CD4-positive, alpha-beta T cell treated with Interleukin-4 for 1 hour (primary cell): ENCODE data around the gene ENTPD2.
"Not testable (repeated sequence)": the region's sequence is repeated elsewhere in the genome, so short reads cannot be mapped to it uniquely, and the experiment has no call there.

Experiments
- DNase-seq, 2 donors: peaks; one replicate each; pipeline ENCODE4 v3.0.0-alpha.2; 2020 to 2022

The ENTPD2 gene

DNA sequence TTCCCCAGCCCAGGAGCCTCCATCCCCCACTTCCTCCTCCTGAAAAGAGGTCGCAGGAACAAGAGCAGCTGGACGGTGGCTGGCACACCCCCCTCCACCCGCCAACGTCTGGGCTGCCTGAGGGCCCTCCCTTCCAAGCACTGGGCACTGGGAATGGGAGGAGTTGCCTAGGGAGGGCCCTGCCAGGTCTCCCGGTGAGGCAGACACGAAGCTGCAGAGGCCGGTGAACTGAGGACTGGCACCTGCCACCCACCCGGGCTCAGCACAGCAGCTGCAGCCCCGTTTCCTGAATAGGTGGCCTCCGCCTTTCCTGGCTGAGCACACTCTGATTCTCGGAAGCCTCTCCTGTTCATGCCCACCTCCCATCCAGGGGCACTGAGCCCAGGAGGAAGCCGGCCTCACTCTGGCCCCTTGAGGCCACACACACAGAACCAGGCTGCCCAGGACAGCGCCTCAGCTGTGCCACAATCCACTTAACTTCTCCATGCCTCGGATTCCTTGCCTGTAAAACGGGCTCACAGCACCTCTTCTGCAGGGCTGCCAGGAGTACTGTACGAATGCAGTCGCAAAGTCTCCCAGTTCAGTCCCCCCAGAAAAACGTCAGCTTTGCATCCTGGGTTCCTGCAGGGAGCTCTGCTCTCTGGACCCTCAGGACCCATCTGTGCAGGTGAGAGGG lies 9.2 kb downstream of the ENTPD2 start:
- DNase-seq: no peak

DNA sequence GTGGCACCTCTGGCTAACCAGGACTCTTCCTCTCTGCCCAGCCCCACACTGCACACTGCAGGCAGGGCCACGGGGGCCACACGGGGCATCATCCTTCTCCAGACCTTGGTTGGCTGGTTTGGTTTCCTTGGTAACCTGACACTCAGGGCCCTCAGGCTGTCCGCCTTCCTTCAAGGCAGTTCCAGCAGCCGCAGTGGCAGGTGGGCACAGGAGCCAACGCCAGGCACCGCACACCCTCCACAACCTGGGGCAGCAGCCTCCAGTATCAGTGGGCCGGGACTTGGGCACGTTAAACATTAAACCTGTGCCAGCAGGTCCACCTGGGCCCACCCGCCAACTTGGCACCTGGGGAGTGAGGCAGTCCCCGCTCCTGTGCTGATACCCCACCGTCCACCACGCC lies 9.8 kb downstream of the ENTPD2 start:
- DNase-seq: no peak

DNA sequence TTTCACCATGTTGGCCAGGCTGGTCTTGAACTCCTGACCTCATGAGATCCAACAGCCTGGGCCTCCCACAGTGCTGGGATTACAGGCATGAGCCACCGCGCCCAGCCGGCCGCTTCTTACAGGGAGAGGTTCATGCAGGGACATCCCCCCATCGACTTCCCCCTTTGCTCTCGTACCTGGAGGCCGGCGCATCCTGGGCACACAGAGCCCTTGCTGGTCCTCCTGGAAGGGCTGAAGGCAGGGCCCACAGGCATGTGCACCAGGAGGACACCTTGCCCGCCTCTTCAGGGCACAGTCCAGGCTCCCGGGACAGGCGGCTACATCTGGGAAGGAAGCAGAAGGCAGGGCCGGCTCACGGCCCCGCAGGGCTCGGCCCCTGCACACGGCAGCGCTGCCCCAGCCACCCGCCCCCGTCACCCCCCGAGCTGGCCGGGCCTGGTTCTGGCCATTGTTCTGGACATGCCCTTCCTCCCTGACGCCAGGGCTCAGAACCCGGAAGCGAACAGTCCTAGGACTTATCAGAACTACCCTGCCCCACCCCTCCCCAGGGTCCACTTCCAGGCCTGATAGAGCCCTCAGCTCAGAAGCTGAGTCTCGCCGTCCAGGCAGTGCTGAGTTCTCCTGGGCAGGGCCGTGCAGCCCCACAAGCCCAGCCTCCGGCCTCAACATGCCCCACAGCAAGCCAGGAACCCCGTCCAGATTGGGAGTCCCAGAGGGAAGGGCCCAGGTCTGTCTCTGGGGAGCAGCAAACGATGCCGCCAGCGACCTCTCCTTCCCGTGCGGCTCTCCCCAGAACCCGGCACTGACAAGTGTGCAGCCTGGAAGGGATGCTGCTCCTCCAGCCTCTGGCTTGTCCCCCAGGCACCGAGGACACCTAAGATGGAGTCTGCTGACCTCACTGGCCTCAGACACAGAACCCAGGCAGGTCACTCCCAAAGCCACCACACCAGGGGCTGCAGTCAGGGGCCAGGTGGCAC lies 10.8 kb downstream of the ENTPD2 start:
- no peak for DNase-seq

DNA sequence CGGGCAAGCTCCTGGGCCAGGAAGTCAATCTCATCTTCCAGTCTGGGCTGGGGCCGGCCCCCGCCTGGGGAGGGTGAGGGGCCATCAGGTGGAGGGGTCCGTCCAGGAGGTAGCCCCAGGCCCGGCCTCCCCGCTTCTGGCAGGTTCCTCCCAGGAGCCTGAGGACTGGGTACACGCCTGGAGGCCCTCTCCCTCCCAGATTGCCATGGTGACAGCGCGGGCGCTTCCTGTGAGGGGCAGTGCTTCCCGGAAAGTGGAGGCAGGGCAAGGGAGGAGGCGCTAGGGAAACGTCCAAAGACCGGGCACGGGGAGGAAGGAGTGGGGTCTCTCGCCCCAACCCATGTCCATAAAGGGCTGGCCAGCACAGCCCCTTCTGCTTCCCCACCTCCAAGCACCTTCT lies 12.7 kb downstream of the ENTPD2 start:
- DNase-seq: no peak

DNA sequence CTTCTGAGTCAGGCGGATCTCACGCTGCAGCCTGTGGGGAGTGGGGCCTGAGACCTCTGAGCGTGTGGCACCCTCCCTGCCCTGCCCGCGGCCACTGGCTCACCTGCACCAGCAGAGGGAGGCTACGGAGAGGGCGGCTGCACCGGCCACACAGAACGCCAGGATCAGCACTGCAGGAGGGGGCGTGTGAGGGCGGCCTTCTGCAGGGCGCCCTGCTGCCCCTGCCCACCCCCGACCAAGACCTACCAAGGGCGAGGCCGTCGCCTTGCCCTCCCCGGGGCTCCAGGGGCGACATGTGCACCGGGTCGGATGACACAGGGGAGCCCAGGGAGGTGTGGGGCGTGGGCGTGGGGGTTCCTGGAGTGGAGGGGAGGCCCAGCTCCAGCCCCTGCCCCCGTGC lies 13.3 kb downstream of the ENTPD2 start:
- DNase-seq: no peak

DNA sequence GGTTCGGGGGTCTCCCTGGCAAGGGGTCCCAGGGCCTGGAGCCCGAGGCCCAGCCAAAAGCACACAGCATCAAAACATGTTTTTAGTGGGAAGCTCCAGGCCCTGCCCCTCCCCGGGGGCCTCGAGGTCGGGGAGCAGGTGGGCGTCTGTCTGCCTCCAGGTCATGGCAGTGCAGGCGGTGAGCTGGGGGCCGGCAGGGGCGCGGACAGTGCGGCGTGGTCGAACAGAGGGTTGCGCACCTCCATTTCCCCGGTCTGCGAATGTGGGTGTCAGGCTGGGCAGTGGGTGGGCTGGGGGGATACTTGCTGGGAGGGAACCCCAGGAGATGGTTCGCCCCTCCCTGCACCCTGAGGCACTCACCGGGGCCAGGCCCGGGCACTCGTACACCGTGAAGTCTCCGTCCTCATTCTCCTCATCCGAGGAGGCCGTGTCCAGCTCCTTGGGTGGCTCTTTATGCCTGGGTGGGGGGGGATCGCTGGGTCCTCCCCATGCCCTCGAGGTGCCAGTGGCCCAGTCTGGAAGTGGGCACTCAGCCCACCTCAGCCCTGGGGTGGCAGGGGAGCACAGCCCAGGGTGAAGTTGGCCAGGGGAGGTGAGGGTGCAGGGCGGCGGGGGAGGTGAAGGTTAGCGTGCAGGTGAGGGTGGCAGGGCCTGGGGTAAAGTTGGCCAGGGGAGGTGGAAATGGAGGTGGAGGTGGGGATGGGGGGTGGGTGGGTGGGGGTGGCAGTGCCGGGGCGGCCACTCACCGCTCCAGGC lies 14.1 kb downstream of the ENTPD2 start:
- no peak for DNase-seq

DNA sequence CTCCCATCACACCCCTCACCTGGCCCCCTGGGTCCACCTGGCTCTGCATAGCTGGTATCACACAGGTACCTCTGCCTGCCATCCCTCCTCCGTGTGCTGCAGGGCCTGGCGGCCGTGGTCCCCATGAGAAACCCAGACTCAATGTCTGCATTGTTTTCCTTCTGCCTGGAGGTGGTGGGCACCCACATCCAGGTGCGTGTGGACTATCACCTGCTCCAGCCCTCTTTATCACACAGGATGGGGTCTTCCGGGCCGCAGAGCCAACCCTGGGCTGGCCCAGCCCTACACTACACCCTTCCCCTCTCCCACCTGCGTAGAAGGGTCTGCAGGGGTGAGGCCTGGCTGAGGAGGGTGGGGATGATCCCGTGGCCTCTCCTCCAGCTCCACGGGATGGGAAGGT lies 14.9 kb downstream of the ENTPD2 start:
- no peak for DNase-seq

DNA sequence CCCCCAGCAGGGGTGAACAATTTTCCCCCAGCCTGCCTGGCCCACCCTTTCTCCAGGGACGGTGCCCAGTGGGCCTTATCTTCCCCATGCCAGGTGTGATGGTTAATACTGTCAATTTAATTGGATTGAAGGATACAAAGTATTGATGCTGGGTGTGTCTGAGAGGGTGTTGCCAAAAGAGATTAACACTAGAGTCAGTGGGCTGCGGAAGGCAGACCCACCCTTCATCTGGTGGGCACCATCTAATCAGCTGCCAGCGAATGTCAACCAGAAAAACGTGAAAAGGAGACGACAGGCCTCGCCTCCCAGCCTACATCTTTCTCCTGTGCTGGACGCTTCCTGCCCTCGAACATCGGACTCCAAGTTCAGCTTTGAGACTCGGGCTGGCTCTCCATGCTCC lies 16.4 kb downstream of the ENTPD2 start:
- no peak for DNase-seq

DNA sequence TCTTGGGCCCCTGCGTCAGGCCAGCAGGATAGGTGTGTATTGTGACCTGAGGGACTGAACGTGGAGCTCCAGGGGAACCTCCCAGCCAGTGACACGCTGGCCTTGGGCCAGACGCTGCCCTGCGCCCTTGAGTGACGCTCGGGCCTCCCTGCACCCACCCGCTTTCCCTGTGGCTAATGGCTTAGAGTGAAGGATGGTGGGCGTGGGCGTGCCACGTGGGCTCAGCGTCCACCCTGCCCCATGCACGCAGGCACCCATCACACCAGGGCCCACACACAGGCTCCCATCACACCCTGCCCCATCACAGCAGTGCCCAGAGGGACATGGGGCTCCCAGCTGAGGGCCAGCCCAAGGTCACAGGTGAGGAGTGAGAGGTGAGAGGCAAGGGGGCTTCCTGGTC lies 16.8 kb downstream of the ENTPD2 start:
- no peak for DNase-seq

DNA sequence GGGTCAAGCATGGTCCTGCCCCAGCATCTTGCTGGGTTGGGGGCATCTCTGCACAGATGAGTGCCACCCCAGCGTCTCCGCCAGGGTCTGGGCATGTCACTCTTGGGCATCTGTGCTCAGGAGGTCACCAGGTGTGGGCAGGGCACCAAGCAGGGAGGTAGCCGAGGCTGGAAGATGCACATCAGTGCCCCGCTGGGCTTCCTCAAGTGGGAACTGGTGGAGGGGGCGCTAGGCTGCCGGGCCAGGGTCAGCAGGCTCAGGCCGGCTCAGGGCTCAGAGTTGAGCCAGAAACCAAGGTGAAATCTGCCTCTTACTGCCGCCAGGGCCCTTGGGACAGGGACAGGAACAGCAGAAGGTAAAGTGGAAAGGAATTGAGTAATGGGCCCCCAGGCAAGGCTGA lies 17.9 kb downstream of the ENTPD2 start:
- DNase-seq: no peak

DNA sequence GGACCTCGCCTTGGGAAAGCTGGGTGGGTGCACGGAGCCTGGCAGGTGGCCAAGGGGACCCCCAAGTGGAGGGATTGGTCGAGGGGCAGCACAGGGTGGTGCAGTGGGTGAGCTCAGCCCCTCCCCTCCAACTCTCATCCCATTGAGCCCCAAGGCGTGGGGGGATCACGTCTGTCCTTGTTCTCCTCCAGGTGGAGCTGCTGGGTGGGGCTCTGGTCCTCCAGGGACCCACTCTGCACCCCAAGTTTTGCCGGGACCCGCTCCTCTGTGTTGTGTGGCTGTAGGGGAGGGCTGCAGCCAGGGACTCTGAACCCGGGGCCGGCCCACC lies 18.4 kb downstream of the ENTPD2 start:
- DNase-seq: no peak

DNA sequence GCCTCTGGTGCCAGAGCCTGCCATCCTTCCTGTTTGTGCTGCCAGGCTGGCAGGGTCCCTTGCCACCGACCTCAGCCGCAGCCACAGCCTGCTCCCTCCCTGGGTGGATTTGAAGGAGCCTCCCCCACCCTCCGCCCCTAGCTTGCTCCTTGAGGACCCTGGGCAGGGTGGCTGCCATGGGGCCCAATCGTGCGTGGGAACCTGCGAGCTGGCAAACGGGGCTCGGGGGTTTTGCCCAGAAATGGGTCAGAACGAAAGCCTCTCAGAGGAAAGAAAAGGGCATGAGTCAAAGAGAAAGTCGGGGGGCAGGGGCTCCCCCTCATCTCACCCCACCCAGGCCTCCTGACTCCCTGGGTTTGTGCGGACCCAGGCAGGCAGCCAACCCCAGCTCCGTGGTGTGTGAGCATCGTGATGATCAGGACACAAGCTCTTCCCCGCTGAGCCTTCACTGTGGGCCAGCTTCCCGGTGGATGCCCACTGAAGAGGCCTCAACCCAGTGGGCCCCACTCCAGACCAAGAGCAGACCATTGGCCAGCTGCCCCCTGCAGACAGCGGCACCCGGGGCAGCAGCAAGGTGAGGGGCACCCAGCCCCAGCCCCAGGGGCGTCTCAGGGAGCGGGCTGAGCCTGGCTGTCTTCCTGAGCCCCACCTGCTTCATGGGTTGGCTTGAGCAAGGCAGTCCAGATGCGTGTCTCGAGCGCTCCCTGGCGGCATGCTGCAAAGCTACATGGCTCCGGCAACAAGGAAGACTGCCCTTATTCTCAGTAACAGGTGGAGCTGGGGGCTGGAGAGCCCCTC lies 19.0 kb downstream of the ENTPD2 start:
- DNase-seq: peak; percentile 88

DNA sequence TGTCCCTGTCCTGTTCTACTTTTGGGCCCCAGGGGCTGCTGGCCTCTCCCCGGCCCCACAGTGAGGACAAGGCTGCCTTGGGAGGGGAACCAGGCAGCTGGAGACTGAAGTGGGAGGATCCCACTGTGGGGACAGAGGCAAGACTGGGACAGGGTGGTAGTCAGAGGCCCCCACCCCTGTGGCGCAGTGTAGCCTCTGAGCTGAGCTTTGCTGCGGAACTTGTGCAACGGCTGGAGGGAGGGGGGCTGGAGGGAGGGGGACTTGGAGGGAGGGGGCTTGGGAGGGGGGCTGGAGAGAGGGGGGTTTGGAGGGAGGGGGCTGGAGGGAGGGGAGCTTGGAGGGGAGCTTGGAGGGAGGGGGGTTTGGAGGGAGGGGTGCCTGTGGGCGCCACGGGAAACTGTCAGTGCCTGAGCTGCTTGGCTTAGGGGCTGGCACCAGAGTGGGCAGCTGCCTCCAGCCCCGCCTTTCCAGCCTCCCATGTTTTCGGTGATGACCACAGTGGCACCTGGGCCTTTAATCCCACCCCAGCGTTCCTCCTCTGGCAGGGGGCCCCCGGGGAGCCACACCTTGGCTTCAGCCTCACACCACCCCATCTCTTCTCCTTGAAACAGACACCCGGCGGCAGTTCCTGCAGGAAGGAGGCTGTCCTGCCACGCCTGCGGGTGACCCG lies 19.7 kb downstream of the ENTPD2 start:
- DNase-seq: peak in 1 of 2 donors; percentile 23

DNA sequence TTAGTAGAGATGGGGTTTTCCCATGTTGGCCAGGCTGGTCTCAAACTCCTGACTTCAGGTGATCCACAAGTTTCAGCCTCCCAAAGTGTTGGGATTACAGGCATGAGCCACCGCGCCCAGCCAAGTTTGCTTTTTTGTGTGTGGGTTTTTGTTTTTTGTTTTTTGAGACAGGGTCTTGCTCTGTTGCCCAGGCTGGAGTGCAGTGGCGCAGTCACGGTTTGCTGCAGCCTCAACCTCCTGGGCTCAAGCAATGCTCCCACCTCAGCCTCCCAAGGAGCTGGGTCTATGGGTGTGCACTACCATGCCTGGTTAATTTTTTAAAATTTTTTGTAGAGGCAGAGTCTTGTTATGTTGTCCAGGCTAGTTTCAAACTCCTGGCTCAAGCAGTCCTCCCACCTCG lies 20.4 kb downstream of the ENTPD2 start:
- not testable (repeated sequence) for DNase-seq

DNA sequence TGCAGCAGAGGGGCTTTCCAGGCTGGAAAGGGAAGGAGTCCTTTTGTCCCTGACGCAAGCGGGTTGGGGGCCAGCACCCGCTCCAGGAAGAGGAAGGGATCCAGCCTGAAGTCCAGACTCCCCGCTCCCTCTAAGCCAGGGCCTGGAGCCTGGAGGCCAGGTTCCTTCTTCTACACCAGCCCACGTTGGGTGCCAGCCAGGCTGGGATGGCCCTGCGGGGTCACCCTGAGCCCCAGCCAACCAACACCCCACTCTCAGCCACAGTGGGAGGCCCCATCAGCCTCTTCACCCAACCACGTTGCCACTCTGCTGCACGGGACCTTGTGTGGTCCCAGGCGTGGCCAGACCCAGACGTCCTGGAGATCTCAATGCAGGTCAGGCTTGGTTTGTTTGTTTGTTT lies 21.0 kb downstream of the ENTPD2 start:
- peak in 1 of 2 donors; percentile 71 for DNase-seq

DNA sequence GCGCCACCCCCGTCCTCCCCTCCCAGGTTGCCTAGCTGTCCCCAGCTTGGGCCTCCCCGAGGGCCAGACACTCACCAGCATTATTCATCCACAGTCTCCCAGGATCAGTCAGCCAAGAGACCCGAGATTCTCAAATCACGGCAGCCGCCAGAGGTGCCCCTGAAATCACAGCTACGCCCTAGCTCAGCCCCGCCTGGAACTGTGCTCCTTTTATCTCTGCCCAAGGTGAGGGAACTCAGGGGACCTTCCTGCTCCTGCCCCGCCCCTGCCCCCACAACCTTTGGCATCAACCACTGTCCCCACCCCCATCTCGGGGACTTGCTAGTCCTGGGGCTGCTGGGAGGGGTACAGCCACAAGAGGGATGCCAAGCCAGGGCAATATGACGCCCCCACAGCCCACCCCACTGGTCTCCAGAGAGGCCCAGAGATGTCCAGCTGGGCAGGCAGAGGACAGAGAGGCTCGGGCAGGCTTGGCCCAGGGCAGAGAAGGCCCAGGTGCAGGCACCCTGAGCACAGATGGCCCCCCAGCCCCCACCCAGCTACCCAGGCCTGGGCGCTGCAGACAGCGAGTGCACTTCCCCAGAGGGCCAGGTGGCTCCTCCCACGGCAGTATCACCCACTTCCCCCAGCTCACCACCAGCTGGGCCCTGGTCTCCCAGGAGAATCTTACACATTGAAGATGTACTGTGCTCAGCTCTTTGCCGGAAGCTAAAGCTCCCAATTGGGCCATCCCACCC lies 21.8 kb downstream of the ENTPD2 start, which contains the start of gene FUT7:
Gene FUT7 (minus strand): TSS at position 185 of the 737 bp plus-strand sequence. CDS start 97 bp downstream, at position 88.
- peak; percentile 51 to 57 for DNase-seq

DNA sequence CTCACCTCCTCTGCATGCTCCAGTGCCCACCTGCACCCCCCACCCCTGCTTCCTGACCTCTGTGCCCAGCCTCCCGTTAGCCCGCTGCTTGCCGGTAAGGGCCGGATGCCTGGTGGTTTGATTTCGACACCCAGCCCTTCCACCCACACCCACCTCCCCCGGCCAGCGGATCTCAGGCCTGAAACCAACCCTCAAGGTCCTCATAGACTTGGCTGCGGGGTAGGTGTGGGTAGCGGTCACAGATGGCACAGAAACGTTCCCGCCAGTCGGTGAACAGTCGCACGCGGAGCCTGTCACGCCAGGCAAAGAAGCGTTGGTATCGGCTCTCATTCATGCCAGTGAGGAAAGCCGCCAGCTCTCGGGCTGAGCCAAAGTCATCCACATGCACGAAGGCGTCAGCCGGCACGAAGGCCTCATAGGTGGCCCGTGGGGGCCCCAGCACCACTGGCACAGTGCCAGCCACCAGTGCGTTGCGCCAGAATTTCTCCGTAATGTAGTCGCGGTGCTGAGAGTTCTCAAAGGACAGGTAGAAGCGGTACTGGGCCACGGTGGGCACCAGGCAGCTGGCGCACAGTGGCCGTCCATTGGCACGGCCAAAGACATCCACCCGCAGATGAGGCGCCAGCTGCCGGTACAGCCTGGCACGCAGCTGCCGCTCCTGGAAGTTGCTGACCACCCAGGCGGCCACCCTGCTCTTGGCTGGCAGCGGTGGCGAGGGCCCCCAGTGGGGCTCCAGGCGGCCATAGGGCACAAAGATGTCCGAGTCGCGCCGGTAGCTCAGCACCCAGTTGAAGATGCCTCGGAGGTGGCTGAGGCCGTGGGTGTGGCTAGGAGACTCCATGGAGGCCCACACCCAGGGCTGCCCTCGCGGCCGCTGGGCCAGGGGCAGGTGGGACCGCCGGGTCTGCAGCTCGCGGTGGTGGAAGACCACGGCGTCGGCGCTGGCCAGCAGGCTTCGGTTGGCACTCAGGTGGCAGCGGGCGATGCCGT lies 23.0 kb downstream of the ENTPD2 start:
- peak; percentile 52 to 64 for DNase-seq

DNA sequence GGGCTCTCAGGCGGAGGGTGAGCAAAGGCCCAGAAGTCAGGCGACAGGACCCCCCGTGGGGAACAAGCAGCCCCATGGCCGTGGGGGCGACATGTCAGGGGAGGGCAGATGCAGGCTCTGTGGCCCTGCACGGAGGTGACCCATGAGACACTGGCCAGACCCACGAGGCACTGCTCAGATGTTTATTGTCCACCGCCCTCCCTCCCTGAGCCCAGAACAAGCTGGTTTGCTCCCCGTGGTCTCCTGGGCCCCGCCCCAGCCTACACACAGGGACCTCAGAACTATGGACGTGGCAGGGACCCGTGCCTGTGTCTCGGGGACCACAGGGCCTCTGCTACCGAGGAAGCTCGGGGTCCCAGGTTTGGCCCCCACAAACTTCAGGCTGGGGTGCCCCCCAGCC lies 23.9 kb downstream of the ENTPD2 start:
- no peak for DNase-seq

DNA sequence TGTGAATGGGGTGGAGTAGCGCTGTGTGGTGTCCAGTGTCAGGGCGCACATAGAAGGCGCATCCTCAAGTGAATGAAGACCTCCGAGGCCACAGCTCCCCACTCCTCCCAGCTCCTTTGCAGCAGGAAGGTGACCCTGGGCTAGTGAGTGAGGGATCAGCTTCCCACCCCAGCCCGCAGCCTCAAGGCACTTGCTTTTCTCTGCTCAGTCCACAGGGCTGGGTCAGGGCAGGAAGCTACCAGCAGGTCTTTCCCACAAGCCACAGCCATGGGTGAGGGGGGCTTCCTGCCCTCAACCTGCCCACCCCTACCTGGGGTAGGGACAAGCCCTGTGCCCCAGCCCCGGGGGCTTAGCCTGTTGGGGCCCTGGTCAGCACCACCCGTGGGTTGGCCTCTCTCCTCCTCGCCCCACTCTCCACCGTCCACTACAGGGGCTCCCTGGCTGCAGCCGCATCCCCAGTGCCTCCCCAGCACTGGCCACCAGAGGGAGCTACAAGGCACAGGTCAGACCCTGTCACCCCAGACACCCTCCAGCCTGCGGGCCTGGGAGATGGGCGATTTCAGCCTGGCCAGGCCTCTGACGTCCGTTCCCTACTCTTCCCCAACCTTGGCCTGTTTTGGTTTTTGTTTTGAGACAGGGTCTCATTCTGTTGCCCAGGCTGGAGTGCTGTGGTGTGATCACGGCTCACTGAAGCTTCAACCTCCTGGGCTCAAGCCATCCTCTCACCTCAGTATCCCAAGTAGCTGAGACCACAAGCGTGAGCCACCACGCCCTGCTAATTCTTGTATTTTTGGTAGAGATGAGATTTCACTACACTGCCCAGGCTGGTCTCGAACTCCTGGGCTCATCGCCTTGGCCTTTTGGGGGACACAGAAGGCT lies 24.6 kb downstream of the ENTPD2 start:
- peak; percentile 68 to 73 for DNase-seq
